Activated naive CD4-positive, alpha-beta T cell (primary cell): ENCODE measurements around the gene KDELR3.

Experiments used
- DNase-seq, 4 experiments: peaks; one replicate each; lab custom pipeline; 2025; lab: John Stamatoyannopoulos, UW

KDELR3 gene

GRCh38 chr22:38482662-38483308 is 14.9 kb downstream of the KDELR3 start:
- DNase-seq: no peak

DNA sequence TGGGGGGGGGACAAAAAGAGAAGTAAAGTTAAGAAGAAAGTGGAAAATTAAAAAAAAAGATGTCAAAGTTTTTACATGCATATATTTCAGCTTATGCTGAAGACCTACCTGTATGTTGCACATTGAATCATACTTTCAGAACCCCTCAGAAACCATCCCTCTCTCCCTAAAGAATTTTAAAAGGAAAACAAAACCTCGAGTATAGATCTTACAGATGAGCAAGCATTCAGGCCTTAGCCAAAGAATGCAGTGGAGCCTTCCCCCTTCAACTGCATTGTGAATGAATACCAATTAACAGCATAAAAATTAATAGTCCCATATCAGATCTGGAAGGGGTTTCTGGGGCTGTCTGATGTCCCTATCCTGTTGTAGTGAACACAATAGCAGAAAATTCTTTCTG is 16.3 kb downstream of the KDELR3 start:
- DNase-seq: no peak

DNA sequence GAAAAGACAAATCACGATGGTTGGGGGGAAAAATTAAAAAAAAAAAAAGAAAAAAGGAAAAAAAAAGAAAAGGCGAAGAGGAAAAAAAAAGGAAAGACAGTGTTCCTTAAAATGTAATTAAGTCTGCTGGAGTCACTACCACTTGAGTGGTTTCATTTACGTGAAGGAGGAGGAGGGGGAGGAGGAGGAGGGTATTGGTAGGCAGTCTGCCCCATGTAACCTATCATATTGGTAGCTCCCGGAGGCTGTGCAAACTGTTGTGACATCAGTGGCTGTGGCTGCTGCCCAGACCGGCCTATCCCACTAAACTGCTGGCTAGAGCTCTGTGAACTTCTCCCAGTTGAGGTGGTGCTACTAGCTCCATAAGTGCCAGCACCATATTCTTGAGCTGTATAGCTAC is 17.9 kb downstream of the KDELR3 start:
- no peak for DNase-seq

DNA sequence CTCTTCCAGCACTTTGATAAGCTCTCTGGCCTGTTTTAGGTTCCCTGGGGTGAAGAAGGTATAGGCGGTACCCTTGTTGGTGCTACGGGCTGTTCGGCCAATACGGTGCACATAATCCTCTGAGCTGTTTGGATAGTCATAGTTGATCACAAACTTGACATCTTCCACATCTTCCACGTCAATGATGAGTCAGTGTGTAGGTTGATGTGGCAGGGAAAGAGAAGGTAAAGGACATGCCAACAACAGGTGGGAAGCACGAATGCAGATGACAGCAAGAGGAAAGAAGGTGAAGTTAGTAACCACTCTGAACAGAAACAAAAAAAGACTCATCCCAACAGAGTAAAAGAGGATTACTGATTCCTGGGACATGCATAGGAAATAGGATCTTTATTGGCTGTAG is 20.1 kb downstream of the KDELR3 start:
- DNase-seq: no peak

- DNase-seq: no peak
These were observed 21.2 kb downstream of the KDELR3 start for GRCh38 chr22:38489142-38489541.

DNA sequence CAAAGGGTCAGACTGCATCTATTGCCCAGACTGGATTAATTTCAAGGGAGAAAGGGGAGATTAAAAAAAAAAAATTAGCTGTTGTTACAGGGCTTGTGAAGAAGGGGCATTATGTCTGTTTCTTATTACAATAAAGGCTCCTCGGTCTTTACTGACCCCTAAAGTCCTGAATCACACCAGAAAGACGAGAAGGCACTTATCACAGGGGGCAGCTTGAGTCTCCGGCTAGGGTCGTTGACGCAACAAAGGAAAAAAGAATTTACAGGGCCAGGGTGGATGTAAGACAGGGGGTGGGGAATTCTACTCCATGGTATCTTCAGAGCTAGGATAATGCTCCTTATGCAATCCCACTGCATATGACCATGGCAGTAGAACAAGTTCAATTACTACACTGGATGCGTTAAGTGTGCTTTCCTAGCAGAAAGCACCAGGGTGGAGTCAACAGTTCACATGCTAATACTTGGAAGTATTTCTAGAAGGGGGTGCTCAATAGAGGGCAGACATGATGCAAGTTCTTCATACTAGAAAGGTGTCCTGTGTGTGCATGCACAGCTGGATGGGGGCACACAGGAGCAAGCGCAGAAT is 21.8 kb downstream of the KDELR3 start:
- no peak for DNase-seq

- DNase-seq: no peak
These were observed 22.6 kb downstream of the KDELR3 start for GRCh38 chr22:38490475-38490874.

DNA sequence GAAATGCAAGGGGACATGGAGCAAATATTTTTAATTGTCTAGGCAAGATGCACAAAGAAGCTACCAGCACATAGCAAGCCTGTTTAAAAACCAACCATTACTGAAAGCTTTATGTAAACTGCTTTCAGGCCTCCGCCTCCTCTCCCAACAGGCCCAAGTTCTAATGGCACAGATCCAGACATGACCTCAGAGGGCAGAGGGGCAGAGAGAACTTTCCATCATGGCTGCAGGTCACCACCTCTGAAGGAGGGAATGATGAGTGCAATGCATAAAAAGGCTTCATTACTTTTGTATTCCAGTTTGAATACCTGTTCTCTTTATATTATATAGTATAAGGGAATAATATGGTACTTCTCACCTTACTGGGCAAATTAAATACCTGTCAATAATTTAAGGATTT is 23.0 kb downstream of the KDELR3 start:
- DNase-seq: no peak

- DNase-seq: no peak
These were observed 23.9 kb downstream of the KDELR3 start for GRCh38 chr22:38491707-38492348.

- DNase-seq: no peak
These were observed 26.6 kb downstream of the KDELR3 start for GRCh38 chr22:38494498-38494897.

GRCh38 chr22:38494939-38495338 is 27.0 kb downstream of the KDELR3 start:
- DNase-seq: no peak

DNA sequence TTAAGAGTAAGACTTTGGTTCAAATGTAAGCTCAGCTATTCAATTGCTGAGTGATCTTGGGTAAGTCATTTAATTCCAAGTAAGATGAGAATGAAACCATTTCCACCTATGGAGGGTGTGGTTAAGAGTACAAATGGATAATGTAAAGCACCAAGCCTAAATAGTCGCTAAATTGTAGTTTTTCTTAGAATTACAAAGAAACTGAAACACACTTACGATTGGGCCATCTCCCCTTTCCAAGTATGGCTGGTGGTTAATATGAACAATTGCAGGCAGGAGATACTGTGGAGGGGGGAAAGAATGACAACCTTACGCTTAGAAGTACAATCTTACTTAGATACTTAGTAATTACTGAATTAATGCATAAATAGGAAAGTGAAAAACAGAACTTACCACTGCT is 30.0 kb downstream of the KDELR3 start:
- no peak for DNase-seq

DNA sequence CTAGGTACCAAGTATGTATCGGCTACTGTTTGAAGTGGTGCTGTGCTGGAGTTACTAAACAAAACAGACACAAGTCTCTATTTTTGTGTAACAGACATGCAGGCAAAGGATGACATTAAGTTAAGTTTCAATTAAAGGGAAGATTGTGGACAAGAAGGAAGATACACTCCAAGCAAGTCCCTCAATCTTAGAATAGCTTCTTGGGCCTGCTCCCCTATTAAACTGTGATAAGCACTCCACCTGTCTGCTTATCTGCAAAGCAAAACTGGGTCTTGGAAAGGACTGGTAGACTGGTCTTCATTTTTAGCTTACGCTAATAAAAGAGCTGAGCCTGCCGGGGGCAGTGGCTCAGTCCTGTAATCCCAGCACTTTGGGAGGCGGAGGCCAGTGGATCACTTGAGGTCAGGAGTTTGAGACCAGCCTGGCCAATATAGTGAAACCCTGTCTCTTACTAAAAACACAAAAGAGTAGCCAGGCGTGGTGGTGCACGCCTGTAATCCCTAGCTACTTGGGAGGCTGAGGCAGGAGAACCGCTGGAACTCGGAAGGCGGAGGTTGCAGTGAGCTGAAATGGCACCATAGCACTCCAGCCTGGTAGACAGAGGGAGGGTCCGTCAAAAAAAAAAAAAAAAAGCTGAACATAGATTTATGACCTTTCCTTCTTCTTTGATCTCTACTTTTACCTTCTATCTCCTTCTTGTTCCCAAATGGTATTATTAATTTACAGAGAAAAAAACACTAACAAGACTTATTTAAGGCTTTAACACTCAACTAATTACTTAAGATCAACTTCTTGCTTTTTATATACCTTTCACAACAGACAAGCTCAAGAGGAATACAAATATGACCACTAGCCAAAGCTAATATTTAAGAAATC is 34.1 kb downstream of the KDELR3 start:
- no peak for DNase-seq

GRCh38 chr22:38503021-38503420 is 35.1 kb downstream of the KDELR3 start:
- no peak for DNase-seq

- peak in 2 of 4 experiments; percentile 7 to 39 for DNase-seq
These were observed 37.0 kb downstream of the KDELR3 start for GRCh38 chr22:38504731-38505540.

GRCh38 chr22:38505541-38506117 is 37.7 kb downstream of the KDELR3 start:
- DNase-seq: peak; percentile 44 to 66 (median 62)

DNA sequence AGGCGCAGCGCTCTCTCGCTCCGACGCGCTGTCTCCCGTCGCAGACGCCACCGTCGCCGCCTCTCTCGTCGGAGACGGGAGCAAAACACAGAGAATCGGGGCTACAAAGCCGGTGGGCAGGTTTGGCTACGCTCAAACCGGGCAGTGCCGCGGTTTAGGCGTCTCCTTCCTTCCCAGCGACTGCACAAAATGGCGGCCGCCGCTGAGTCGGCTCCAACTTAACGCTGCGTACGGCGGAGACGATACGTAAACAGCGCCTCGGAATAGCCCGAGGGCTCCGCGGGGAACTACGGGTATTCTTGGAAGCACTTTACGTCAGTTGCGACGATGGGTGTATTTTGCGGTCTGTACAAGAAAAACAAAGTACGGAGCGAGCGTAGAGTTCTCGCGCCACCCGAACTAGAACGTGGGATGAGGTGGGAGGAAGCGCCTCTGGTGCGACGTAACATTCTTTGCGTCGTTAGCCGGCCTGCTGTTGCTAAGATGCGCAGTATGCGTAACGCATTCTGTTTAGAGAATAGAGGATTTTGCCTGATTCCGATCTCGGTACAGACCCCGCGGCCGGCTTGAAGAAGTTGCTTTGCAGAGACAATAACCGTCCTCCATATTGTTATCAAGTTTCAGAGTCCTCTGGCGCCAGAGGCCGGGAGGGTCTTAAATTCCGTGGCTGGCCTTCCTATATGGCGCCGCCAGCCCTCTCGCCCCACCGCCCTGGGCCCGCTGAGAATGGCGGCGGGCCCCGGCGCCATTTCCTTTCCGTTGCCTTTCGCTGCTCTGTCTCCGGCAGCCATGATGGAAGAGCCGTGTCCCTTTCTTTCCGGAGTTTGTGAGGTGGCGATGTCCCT is 38.4 kb downstream of the KDELR3 start, which contains the start of gene DDX17:
Gene DDX17 (minus strand): TSS at position 194 of the 845 bp plus-strand sequence.
- peak; percentile 89 to 96 (median 92) for DNase-seq

- no peak for DNase-seq
These were observed 42.6 kb downstream of the KDELR3 start for GRCh38 chr22:38510416-38510970.

DNA sequence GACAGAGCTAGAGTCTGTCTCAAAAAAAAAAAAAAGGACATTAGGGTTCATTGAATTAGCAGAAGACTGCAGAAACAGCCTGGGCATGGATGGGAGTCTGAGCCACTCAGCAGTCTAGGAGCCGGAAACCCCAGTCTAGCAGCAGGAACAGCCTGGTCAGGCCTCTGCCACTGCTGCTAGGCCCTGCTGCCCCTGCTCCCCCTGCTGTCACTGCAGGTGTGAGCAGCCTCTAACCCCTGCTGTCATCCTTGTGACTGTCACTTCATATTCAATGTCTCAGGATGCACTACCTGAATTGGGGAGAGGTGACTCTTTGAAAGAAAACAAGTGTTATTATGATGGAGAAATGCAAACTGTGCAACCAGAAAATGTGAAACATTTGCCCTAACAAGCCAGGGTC is 45.2 kb downstream of the KDELR3 start:
- DNase-seq: peak in 1 of 4 experiments; percentile 34

- DNase-seq: no peak
These were observed 50.7 kb downstream of the KDELR3 start for GRCh38 chr22:38518620-38519019.
